ENCODE measurements around the gene SERPINB7. TPM values are rescaled to one million over a fixed set of nuclear protein-coding genes. Genes with fewer than 3 reads are reported as not detected.

SERPINB7 gene
- total RNA-seq, 1 experiment from 2014 or later = not detected

- Histone ChIP-seq H3K27ac (no peak overlapping the region), H3K4me3 (no peak overlapping the region), H3K4me1 (no peaks in the 10 kb centered on the region), H3K9me3 (replicated peaks) (no peaks in the 10 kb centered on the region), H3K27me3 (no peaks in the 10 kb centered on the region), H3K36me3 (no peaks in the 10 kb centered on the region)
- peak in 1 of 2 experiments; percentile 42 for DNase-seq
Observed at GRCh38 chr18:63848159-63848558, 72.9 kb downstream of the SERPINB7 start.

- Histone ChIP-seq H3K36me3 (no peaks in the 10 kb centered on the region), H3K4me1 (no peaks in the 10 kb centered on the region), H3K27ac (no peak overlapping the region), H3K4me3 (no peak overlapping the region), H3K27me3 (no peaks in the 10 kb centered on the region), H3K9me3 (replicated peaks) (no peaks in the 10 kb centered on the region)
- DNase-seq = peak; percentile 3 to 29
Observed at GRCh38 chr18:63850020-63850419, 74.8 kb downstream of the SERPINB7 start.

- Histone ChIP-seq H3K4me1 (no peaks in the 10 kb centered on the region), H3K27me3 (no peaks in the 10 kb centered on the region), H3K36me3 (no peaks in the 10 kb centered on the region), H3K27ac (no peak overlapping the region), H3K9me3 (replicated peaks) (no peaks in the 10 kb centered on the region), H3K4me3 (no peak overlapping the region)
- DNase-seq = no peak
Observed at GRCh38 chr18:63850636-63851035, 75.4 kb downstream of the SERPINB7 start.

Other genes with a start within 250 kb of the SERPINB7 start
- gene SERPINB12, start 233.0 kb upstream of the SERPINB7 start, total RNA-seq (2014; rRNA removed; shearing (Covaris generic)) = not detected in 2 replicates
- gene SERPINB13, start 188.1 kb upstream of the SERPINB7 start, total RNA-seq (2014; rRNA removed; shearing (Covaris generic)) = not detected in 2 replicates
- not detected in 2 replicates for gene SERPINB4, start 131.2 kb upstream of the SERPINB7 start, total RNA-seq (2014; rRNA removed; shearing (Covaris generic))
- gene SERPINB3, start 113.5 kb upstream of the SERPINB7 start, total RNA-seq (2014; rRNA removed; shearing (Covaris generic)) = not detected in 2 replicates
- gene SERPINB11, start 72.5 kb upstream of the SERPINB7 start, total RNA-seq (2014; rRNA removed; shearing (Covaris generic)) = not detected in 2 replicates
- gene SERPINB2, start 112.3 kb downstream of the SERPINB7 start, total RNA-seq (2014; rRNA removed; shearing (Covaris generic)) = not detected in 2 replicates
- gene SERPINB10, start 132.5 kb downstream of the SERPINB7 start, total RNA-seq (2014; rRNA removed; shearing (Covaris generic)) = not detected in 2 replicates
- gene HMSD, start 173.9 kb downstream of the SERPINB7 start, total RNA-seq (2014; rRNA removed; shearing (Covaris generic)) = not detected in 2 replicates
- gene SERPINB8, start 194.7 kb downstream of the SERPINB7 start, total RNA-seq (2014; rRNA removed; shearing (Covaris generic)) = 1.6 and 1.9 TPM in 2 replicates

All from SJCRH30 (cell line).